Activated naive CD8-positive, alpha-beta T cell treated with anti-CD3 and anti-CD28 coated beads, Interleukin-2, amount 50 U/mL, for 16 hours (primary cell): Measurements from ENCODE around the gene GSTT4.
"Not testable (repeated sequence)": the region's sequence is repeated elsewhere in the genome, so short reads cannot be mapped to it uniquely, and the experiment has no call there.

Experiments used
- DNase-seq: peaks from one replicate; pipeline ENCODE4 v3.0.0-alpha.2; 2020; ENCODE audit warnings: low read depth, low spot score

GSTT4 gene

GRCh38 chr22:23989583-23990244 is 15.5 kb downstream of the GSTT4 start:
- not testable (repeated sequence) for DNase-seq

GRCh38 chr22:23986538-23987178 is 18.6 kb downstream of the GSTT4 start:
- DNase-seq, result not testable (repeated sequence)

- DNase-seq, result not testable (repeated sequence)
These were observed 19.2 kb downstream of the GSTT4 start for GRCh38 chr22:23986089-23986488.

- DNase-seq, result peak; percentile 62
These were observed 20.8 kb downstream of the GSTT4 start for GRCh38 chr22:23984430-23984829.

GRCh38 chr22:23980567-23980966 is 24.7 kb downstream of the GSTT4 start:
- DNase-seq, result not testable (repeated sequence)

- DNase-seq, result not testable (repeated sequence)
These were observed 25.6 kb downstream of the GSTT4 start, which contains the start of gene GSTT2 for GRCh38 chr22:23979557-23980240. GSTT2 (plus strand) TSS chr22:23980134.

- not testable (repeated sequence) for DNase-seq
These were observed 27.9 kb downstream of the GSTT4 start for GRCh38 chr22:23977304-23977703.

- not testable (repeated sequence) for DNase-seq
These were observed 30.4 kb downstream of the GSTT4 start for GRCh38 chr22:23974836-23975352.

- DNase-seq, result not testable (repeated sequence)
These were observed 30.9 kb downstream of the GSTT4 start, which contains the start of gene DDT for GRCh38 chr22:23974345-23974744. DDT (minus strand) TSS chr22:23974441; CDS start chr22:23974414, 27 bp downstream.

- not testable (repeated sequence) for DNase-seq
These were observed 33.3 kb downstream of the GSTT4 start for GRCh38 chr22:23971927-23972326.

- no peak for DNase-seq
These were observed 34.3 kb downstream of the GSTT4 start for GRCh38 chr22:23970816-23971486.

GRCh38 chr22:23970201-23970641 is 35.0 kb downstream of the GSTT4 start:
- no peak for DNase-seq

- DNase-seq, result no peak
These were observed 36.2 kb downstream of the GSTT4 start for GRCh38 chr22:23969071-23969470.

GRCh38 chr22:23966568-23966967 is 38.7 kb downstream of the GSTT4 start, which contains the start of gene DDTL:
DDTL (plus strand) TSS chr22:23966888; CDS start chr22:23966915, 27 bp downstream.
- DNase-seq, result not testable (repeated sequence)

- not testable (repeated sequence) for DNase-seq
These were observed 39.2 kb downstream of the GSTT4 start for GRCh38 chr22:23966094-23966493.

GRCh38 chr22:23961084-23961771 is 44.0 kb downstream of the GSTT4 start, which contains the start of gene GSTT2B:
GSTT2B (minus strand) TSS chr22:23961195; CDS start chr22:23961131, 64 bp downstream.
- DNase-seq, result not testable (repeated sequence)

- DNase-seq, result peak; percentile 63
These were observed 48.9 kb downstream of the GSTT4 start for GRCh38 chr22:23956301-23956900.

- DNase-seq, result not testable (repeated sequence)
These were observed 49.4 kb downstream of the GSTT4 start for GRCh38 chr22:23955886-23956285.

- not testable (repeated sequence) for DNase-seq
These were observed 50.3 kb downstream of the GSTT4 start for GRCh38 chr22:23954991-23955305.
